Kidney glomerular epithelial cell (primary cell): ENCODE results near the gene HIVEP3.
A peak's percentile ranks its signal among the peaks of the same experiment; 100 is the strongest.
"Not testable (repeated sequence)": the region's sequence is repeated elsewhere in the genome, so short reads cannot be mapped to it uniquely, and the experiment has no call there.

Experiments
- DNase-seq: peaks from one replicate; lab custom pipeline; 2025; lab: John Stamatoyannopoulos, UW

The HIVEP3 gene

GRCh38 chr1:41558761-41559171, 360.0 kb downstream of the HIVEP3 start:
- DNase-seq, result no peak

- DNase-seq, result no peak
These were observed 360.8 kb downstream of the HIVEP3 start for GRCh38 chr1:41557751-41558455.

GRCh38 chr1:41554746-41555145, 364.0 kb downstream of the HIVEP3 start:
- not testable (repeated sequence) for DNase-seq

GRCh38 chr1:41547781-41548560, 370.8 kb downstream of the HIVEP3 start:
- DNase-seq, result no peak

GRCh38 chr1:41547336-41547735, 371.4 kb downstream of the HIVEP3 start:
- DNase-seq, result no peak

- DNase-seq, result no peak
These were observed 371.9 kb downstream of the HIVEP3 start for GRCh38 chr1:41546833-41547135.

DNA sequence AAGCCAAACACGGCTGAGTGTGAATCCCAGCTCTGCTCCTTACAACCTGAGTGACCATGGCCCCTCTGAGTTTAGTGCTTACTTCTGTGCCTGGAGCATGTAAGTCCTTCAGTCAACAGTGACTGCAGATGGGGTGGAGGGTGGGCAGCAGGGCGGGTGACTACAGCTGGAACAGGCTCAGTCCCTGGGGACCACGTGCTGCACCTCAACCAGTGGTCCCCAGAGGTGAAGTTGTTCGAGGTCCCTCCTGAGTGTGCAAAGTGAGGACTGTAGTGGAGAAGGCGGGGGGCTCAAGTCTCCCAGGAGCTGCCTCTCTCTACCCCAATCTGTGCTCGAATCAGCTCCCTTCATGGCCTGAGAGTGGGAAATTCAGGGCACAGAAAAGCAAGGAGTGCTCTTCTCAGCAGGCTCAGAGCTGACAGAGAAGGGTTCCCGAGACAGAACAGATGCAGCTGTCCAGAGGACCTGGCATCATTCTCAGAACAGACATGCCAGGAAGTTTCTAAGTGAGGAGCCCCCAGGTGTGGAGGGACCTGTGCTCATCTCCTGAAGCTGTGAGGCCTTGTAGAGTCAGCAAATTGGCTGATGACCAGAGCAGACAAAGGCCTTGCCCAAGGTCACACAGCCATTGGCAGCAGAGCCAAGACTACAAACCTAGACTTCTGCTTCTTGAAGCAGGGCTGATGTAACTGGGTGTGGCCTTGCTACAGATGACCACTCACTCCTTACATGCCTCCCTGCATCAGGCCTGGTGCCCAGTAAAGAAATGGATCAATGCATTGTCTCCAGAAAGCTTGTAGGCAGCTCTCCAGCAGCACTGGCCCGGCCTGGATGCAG, 372.5 kb downstream of the HIVEP3 start:
- no peak for DNase-seq

GRCh38 chr1:41542196-41542930, 376.4 kb downstream of the HIVEP3 start:
- no peak for DNase-seq

DNA sequence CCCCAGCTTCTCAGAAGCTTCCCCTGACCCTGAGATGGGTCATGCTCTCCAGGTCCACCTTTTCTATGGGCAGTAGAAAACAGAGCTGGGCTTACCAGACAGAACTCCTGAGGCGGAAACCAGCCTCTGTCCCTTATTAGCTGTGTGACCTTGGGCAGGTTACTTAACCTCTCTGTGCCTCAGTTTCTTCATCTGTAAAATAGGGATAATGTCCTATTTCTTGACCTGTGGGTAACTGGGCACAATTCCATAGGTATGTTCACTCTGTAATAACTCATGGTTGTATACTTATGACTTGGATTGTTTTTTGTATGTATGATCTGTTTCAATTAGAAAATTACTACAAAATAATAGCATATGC, 377.1 kb downstream of the HIVEP3 start:
- no peak for DNase-seq

DNA sequence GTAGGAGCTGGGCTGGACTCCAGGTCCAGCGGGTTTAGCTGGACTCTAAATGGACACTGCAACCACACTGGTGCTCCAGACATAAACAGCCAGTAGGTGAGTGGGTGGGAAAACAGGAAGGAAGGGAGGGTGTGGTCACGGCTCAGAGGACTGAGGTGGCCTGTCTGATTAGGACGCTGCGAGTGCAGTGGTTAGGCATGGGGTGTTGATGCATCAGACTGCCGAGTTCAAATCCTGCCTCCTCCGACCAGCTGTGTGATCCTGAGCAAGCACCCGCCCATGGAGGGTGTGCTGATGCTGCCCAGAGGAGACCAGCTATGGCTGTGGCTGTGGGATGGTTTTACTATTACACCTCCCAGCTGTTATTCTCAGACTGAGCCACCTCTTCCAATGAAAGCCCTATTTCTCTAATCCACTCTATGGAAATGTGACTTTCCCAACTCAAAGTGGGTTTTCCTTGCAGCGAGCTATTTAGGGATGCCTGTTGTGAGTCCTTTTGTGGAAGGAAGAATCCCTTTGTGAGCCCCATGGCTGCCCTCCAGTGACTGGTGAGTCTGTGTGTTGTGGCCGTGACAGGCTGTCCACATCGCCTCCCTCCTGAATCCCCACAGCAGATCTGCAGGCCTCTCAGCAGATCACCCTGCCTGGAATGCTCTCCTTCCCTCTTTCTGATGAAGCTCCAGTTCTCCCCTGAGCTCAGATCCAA, 377.7 kb downstream of the HIVEP3 start:
- DNase-seq, result no peak

- DNase-seq, result no peak
These were observed 378.7 kb downstream of the HIVEP3 start for GRCh38 chr1:41539999-41540398.

DNA sequence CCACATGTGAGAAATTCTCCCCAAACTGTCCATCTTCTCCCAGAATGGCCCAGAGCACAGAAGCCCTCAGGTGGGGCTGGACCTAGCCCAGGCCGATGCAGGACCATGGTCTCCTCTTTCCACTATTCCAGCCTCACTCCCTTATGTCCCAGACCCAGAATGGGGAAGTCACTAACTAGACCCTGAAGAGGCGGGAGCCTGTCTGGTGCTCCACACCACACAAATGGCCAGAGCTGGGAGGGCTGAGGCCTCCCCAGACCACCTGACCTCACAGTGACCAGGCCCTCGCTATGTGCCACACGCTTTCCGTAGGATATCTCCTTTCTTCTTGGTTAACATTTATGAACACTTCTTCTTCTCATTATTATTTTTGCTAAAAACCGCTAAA, 379.3 kb downstream of the HIVEP3 start:
- DNase-seq, result no peak

DNA sequence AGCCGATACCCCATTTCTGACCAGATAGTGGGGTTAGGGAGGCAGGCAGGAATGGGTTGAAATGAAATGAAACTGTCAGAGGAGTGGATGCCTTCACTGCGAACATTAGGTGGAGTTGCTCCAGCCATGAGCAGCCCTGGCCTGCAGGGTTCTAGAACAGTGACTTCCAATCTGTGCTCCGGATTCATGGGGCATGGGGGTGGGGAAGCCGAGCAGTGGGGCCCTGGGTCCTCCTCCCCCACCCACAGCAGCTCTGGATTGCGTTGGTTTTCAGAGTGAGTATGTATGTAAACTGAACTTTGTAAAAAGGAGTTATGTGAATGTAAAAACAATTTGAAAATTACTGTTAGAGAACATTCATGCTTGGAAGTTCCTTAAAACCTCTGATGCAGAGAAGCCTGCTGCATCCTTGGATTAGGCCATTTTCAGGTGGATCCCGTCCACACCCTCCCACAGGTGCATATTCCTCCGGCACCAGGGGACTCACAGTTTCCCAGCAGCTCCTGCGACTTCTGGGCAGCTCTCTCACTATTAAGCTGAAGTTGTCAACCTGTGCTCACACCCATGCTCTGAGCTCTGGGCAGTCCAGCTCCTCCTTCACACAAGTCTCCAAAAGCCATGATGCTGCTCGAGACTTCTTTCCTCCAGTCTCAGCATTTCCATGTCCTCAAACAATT, 379.8 kb downstream of the HIVEP3 start:
- DNase-seq, result no peak

GRCh38 chr1:41537788-41538351, 380.9 kb downstream of the HIVEP3 start:
- peak; percentile 41 for DNase-seq

- DNase-seq, result no peak
These were observed 381.5 kb downstream of the HIVEP3 start for GRCh38 chr1:41537251-41537650.

DNA sequence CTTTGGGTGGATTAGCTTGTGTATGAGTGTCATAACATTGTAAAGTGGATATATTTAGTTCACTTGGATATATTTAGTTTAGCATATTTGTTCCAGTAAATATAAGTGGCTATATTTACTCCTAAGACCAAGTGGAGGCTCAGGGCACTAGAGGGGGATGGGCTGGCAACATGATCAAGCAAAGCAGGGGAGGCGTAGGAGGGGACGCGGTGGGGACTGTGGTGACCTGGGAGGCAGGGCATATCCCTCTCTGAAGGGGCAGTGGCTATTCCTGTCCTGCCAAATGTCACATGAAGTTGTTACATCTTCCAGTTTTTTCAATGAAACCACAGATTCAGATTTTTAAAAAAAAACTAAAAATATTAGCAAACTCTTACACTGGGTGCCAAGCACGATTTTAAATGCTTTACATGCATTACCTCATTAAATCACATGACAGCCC, 382.3 kb downstream of the HIVEP3 start:
- no peak for DNase-seq

- no peak for DNase-seq
These were observed 383.0 kb downstream of the HIVEP3 start for GRCh38 chr1:41535716-41536115.

GRCh38 chr1:41535276-41535675, 383.4 kb downstream of the HIVEP3 start:
- no peak for DNase-seq

DNA sequence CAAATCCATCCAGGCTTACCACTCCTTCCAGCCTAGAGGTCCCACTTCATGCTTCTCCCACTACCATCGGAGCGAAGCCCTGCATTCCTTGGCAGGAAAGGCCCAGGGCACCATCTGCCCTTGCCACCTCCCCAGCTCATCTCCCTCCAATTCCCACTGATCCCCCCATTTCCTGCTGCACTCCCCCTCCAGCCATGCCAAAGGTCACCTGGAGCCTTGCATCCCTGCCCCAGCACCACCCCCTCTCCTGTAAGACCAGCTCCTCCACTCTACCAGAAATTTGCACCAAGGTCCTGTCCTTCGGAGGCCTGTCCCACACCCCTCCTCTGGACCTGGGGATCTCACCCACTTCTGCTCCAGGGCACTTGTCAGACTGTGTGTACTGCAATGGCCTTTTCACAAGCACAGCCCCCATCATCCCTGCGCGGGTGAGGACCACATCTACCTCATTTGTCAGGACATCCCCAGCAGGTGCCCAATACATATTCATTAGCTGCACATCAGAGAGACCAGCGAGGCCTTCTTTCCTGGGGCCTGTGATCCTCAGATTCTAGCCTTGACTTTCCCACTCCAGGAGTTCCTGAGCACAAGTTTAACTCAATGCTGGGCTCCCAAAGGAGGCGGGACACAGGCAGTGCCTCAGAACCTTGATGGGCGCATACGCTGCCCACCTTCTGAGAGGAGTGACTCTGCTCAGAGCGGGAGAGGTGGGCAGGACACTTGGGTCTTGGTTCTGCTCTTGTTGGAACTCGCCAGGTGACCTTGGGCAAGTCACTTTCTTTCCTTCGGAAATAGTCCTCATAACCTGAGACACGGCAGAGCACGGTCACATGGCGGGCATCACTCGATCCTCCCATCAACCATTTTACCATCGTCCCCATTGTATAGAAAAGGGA, 384.3 kb downstream of the HIVEP3 start:
- DNase-seq, result no peak

DNA sequence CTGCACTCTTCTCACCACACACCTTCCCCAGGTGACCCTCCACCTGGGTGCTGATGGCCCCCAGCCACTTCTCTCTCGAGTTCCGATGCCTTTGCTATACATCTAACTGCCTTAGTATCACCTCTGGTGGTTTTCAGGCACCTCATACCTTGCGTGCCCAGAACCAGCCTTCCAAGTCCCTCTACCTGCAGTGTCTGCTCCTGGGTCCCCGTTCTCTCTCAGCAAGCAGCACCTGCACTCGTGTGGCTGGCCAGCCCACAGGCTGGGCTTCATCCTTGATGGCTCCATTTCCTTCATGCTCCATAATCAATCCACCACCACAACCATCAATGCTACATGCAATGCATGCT, 385.0 kb downstream of the HIVEP3 start:
- no peak for DNase-seq
